ENCODE measurements around the gene TBL1X.

The TBL1X gene

DNA sequence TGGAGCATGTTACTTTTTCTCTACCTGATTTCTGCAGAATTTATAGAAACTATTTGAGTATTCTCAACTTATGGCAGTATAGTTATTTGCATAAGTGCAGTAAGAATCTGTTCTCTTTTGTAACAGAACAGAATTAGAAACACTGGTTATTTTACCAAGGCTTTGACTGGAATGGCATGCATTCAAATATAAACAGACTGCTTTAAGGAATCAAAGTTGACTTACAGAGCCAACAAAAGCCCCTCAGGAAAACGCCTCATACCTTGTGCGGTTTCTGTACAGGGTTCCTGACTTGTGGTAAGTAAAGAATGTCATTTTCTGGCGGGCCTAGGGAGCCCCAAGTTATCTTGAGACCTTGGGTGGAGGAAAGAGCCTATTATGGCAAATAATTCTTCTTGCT is 203.7 kb downstream of the TBL1X start:
- no peak for DNase-seq (ENCODE audit: low read depth)

DNA sequence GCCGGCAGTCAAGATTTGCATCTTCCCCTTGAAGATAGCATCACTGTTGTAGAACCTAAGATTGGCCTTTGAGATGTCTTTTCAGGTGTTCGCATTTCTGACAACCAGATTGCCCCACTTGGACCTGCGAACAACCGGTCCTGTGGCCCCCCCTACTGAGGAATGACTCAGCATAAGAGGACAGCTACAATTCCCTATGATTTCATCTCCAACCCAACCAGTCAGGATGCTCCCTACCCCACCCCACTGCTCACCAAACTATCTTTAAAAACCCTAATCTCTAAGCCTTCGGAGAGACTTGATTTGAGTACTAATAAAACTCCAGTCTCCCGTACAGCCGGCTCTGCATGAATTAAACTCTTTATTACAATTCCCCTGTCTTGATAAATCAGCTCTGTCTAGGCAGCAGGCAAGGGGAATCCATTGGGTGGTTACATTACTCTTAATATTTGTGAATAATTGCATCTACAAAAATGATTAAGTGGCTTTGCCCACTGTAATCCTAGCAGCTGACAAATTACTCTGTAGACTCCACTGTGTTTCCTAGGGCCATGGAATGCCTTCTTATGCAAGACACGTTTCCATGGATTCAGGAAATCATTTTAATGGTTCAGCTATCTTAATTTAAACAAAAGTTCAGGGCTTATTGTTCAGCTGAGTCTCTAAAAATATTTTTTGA is 205.4 kb downstream of the TBL1X start:
- DNase-seq (ENCODE audit: low read depth) = no peak

DNA sequence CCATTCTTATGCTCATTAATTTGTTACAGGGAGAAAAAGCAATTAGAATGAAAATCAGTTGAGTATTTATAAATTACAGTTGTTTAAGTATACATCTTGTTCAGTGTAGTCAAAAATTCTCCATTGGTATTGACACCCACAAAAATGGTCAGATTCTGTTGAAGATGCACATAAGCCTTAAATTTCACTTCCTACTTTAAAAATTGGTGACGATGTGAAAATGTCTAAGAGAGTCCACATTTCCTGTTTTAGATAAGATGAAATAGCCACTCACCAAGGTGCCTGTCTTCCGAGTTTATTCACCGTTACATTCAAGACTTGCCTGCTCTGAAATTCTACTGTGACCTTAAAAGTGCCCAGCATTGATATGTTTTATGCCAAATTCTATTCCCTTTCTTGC is 207.1 kb downstream of the TBL1X start:
- DNase-seq (ENCODE audit: low read depth) = no peak

DNA sequence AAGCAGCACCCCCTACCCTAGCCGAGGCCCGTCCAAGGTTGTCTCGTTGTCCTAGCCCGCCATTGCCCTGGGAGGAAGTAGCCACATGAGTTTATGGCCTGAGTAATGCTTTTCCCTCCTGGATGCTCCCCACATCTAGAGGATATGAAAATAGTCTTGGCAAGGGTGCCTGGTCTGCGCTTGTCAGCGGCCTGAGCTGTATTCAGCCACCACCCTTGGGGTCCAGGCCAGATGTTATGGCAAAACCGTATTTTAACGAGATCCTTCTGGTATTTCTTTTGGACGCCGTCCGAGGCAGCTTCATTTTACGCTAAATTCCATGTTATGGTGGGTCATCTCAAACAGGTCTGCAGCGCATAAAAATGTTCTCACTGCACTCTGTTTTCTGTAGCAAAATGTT is 211.4 kb downstream of the TBL1X start:
- no peak for DNase-seq (ENCODE audit: low read depth)

DNA sequence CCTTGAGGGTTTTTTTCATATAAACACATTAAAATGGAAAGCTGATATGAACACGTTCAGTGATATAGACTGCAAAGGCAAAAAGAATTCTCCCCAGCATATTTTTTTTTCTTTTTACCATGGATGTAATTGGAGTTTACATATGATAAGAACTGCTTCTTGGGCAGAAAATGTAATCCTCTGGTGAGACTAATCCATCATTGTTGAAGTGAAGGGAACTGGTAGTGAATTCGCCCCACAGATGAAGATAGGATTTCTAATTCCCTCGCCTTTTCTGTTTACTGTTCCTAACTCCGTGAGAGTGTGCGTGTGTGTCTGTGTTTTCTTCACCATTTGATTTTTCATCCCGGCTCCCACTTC is 211.9 kb downstream of the TBL1X start:
- no peak for DNase-seq (ENCODE audit: low read depth)

DNA sequence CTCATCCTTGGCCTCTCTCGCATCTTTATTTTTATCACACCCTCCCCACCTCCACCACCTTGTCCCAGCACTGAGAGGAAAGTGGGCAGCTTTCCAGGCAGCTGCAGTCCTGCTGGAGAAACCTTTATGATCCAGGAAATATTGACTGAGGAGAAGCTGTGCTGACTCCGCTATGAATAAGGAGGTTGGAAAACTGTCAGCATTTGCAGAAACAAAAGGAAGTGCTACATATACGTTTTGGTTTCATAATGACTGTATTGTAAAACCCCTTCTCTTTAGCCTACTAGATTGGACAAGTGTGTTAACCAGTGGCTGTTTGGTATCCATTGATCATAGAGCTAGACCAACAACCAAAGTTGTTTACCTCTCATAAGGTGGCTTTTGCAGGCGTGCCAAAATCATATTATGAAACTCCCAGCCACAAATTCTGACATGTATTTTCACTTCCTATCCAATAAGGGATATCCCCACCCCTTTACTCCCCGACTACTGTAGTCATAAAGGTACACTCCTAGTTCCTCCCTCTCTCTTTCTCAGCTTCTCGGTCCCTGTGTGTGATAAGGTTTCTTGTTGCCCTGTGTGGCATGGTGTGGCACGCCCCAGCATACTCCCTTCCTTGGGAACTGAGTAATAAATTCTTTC is 212.4 kb downstream of the TBL1X start:
- peak; percentile 3 for DNase-seq (ENCODE audit: low read depth)

DNA sequence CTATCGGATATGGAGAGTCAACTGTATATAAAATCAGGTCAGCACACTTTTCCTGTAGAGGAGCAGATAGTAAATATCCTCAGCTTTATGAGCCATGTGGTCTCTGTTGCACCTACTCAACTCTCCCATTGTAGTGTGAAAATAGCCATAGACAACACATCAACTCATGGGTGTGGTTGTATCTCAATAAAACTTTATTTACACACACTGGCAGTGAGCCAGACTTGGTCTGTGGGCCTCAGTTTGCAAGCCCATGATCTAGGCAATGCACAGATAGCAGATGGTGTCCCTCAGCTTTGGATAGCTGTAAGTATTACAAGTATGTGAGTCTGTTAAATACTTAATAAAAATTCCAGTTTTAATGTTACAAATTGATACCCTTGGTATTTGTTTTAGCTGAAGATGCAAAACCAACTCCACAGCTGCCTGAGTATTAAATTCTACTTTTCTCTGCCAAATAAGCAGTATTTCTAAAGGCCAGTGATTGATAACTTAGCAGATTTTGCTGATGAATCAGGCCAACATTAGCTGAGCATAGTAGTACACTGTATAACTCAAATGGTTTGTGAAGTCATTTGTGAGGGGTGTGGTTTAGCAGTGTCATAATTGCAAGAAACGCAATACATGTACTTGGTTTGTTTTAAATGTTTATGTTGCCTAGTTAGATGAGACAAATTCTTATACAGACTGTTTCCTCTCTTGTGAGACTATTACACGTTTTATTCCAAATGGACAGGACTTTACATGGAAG is 213.5 kb downstream of the TBL1X start:
- DNase-seq (ENCODE audit: low read depth) = no peak

DNA sequence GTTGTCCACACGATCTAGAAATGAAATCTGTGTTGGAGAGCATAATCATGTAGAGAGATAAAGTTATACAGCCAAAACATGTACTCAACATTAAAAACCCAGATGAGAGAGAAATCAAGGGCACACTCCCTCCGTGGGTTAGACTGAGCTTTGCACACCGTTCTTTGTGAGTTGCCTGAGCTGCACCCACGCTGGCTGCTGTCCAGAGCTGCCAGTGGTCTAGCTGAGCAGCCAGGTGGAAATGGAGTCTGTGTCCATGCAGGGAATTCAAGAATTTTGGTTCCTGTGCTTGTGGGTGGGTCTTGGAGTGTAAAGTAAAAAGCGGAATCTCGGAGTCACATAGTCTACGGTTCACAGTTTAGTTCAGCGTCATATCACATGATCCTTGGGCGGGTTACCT is 216.2 kb downstream of the TBL1X start:
- no peak for DNase-seq (ENCODE audit: low read depth)

DNA sequence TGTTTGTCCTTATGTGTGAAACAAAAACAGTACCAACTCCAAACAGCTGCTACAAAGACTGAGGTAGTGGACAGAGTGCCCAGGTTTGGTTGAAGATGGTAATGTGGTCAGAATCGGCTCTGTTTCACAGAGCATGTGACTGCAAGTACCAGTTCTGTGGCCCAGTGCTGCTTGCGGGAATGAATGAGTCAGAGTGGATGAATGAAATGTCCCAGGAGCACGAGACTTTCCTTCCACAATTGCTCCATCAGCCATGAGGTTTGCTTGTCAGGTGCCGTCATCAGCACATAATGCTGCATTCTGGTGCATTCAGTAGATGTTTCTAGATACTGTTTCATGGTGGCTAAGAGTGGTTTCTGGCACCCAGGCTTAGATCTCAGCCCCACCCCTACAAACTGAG is 216.6 kb downstream of the TBL1X start:
- DNase-seq (ENCODE audit: low read depth) = no peak

DNA sequence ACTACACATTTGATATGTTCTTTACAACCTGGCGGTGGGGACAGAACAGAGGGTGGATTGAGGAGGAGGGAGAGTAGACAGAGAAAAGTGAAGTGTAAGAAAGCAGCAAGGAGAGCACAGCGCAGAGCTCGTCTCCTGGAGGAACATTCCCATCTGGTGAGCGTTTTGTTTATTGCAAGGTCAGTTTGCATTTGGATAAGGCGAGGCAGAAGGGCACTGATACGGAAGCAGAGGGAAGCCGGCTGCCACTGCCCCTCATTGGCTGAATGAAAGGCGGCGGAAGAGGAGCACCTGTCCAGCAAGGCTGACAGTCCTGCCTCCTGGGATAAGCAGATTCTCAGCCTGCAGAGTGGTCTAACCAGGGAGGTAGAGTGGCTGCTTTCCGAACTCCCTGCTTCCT is 217.6 kb downstream of the TBL1X start:
- no peak for DNase-seq (ENCODE audit: low read depth)

DNA sequence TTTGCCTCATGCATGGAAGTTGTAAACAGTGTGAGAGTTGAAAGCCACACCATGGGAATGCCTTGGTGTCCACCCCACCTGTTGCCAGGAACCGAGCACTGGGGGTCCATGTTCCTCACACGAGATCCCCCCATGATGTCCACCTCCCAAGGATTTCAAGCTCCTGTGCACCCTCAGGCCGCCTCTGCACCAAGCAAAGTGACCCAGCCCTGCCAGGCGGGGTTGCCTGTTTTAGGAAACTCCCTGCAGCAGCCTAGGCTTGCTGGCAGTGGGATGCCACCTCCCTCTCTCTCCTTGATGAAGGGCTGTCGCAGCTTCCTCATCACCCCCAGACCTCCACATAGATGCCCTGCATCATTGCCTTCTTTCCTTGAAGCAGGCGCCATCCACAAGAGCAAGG is 218.0 kb downstream of the TBL1X start:
- no peak for DNase-seq (ENCODE audit: low read depth)

DNA sequence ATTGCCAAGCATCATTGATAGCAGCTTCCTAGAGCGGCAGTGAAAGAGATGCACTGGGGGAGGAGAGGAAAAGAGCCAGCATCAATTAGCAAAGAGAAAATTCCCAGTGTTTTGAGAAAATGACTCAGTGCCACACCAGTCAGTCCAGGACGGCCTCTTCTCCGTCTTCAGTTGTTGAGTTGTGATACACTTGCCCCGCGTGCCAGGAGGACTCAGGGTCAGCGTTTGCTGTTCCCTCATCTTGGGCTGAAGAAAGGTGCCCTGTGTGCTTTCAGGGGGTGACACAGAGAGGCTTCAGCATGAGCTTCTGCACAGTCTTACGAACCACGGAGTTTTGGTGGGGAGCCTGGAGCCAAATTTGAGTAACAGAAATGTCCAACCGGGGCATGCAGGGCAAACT is 218.5 kb downstream of the TBL1X start:
- DNase-seq (ENCODE audit: low read depth) = no peak

DNA sequence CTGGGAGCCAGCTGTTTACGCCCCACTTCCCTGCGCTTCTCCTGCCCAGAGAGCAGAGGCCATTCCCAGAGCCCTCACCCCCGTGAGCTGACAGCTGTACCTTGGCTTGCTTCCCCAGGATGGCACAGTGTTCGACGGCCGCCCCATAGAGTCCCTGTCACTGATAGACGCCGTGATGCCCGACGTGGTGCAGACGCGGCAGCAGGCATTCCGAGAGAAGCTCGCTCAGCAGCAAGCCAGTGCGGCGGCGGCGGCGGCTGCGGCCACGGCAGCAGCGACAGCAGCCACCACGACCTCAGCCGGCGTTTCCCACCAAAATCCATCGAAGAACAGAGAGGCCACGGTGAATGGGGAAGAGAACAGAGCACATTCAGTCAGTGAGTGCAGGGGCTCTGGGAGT is 223.0 kb downstream of the TBL1X start:
- DNase-seq (ENCODE audit: low read depth) = no peak

DNA sequence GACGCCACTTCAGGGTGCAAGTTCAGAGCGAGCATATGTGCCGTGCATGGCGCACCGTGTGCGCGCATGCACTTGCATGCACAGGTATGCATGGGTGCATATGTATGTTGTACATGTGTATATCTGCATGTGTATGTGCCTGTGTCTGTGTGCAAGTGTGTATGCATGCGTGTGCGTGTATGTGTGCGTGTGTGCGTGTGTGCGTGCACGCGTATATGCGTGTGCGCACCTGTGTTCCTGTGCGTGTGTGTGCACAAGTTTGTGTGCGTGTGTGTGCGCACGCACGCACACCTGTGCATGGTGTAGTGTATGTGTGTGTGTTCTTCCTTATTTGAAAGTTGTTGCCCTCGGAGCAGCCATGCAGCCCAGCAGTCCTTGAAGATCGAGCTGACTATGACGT is 224.0 kb downstream of the TBL1X start:
- DNase-seq (ENCODE audit: low read depth) = no peak

DNA sequence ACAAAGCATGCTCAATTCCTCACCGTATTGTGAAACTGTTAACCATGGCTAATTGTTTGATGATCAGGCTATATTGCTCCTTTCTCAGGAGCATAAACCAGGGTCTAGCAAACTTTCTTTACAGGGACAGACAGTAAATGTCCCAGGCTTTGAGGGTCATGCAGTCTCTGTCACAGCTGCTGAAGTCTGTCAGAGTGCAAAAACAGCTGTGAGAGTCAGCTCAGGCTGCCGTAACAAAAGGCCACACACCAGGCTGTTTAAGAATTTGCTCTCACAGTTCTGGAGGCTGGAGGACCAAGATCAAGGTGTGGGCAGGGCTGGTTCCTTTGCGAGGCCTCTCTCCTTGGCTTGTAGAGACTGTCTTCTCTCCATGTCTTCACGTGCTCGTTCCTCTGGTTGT is 225.2 kb downstream of the TBL1X start:
- no peak for DNase-seq (ENCODE audit: low read depth)

DNA sequence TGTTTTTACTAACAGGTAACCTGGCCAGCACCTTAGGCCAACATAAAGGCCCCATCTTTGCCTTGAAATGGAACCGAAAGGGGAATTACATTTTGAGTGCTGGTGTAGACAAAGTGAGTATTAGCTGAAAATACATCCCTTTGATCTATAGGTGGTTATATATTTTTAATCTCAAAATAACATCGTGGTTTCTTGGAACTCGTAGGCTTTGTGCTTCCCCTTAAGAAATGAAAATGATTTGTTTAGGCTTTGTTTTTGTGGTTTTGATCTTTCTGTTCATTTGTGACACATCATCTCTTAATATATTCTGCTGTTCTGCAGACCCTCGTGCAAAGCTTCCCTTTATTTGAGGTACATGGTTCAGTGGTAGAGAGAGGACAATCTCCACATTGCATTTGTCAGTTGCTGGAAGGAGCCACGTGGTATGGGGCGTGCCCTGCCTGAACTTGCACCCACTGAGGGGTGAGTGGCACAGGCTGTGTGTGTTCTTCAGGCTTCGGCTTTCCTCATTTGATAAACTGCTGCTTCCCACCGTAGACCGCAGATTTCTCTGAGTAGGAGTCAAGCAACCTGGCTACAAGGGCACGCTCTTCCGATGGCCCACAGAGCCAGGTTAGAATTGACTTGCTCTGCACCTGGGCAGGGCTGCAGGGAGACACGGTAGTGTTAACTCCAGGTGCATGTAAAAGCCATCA is 228.6 kb downstream of the TBL1X start:
- DNase-seq (ENCODE audit: low read depth) = no peak

DNA sequence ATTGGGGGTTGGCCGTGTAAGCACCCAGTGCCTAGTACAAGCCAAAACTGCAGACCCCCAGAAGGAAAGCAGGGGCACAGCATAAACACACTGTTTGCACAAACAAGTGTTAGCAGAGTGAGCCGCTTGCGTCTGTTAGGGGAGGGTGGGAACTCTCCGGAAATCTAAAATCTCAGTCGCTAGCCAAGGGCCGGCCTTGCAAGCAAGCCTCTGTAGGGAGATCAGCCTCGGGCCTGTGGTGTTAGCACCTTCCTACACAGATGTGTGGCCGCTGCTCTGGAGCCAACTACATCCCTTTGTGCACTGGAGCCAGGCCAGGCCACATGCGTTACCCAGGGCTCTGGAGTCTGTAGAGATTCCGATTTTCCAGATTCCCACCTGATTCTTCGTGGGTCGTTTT is 233.7 kb downstream of the TBL1X start:
- DNase-seq (ENCODE audit: low read depth) = no peak

DNA sequence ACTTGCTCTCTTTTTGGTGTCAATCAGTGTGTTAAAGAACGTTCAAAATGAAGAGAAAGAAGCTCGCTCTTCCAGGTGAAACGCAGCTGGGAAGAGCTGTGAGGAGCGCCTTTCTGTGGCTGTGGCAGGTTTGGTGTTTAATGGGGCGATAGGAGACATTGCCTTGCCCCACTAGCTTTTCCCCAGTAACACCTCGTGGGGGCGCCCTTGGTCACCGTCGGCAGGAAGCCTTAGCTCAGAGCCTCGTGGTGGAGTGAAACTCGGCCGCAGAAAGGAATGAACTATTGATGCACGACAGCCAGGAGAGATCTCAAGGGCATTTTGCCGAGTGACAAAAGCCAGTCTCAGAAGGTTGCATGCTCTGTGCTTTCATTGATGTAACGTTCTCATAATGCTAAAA is 235.7 kb downstream of the TBL1X start:
- DNase-seq (ENCODE audit: low read depth) = no peak

DNA sequence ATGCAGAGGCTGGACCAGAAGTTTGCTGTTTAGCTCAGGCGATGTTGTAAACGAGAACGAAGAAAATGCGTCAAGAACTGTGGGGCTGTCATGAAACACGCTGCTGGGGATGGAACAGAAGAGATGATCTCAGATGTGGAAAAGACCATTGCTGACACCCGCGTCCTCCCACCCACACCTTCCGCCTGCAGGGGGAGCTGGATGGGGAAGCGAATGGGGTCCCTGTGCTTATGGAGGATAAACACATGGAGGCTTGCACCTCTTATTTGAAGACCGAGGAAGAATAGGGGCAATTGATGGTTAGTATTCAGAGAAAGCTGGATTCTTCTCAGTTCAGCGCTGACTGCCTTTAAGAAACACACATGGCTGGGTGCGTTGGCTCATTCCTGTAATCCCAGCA is 236.9 kb downstream of the TBL1X start:
- no peak for DNase-seq (ENCODE audit: low read depth)

DNA sequence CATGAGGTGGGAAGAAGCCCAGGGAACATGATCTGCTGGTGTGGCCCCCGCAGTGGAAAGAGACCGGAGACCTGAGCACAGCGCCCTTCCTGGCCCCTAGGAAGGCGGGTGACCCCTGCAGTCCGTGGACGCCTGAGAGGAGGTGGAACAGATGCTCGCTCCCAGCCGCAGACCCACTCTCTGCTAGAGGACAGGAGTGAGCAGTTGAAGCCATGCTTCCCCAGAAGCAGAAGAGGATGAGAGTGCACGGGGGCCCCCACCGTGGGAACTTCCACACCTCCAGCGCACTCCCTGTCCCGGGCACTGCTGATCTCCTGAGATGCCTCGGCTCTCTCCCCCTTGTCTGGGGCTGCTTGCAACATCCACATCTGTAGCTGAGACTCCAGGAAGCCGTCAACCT is 238.5 kb downstream of the TBL1X start:
- DNase-seq (ENCODE audit: low read depth) = no peak

DNA sequence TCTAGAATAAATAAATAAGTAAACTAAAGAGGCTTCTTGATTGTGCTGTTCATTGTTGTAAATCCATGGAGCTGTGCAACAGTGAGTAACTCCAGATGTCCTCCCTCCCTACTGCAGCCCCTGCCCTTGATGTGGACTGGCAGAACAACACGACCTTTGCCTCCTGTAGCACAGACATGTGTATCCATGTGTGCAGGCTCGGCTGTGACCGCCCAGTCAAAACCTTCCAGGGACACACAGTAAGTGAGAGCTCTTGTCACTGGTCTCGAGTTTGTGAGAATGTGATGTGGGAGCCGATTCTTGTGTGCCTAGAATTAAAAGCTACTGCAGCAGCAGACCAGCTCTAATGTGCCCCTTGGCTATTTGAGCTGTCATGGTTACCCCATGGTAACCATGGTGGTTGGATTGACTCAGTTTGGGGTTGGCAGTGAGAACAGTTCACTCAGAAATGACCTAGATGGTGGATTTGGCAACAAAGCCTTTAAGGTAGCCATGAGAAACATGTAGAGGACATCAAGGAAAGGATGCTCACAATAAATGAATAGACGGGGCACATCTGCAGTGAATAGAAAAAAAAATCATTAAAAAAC is 240.1 kb downstream of the TBL1X start:
- no peak for DNase-seq (ENCODE audit: low read depth)

DNA sequence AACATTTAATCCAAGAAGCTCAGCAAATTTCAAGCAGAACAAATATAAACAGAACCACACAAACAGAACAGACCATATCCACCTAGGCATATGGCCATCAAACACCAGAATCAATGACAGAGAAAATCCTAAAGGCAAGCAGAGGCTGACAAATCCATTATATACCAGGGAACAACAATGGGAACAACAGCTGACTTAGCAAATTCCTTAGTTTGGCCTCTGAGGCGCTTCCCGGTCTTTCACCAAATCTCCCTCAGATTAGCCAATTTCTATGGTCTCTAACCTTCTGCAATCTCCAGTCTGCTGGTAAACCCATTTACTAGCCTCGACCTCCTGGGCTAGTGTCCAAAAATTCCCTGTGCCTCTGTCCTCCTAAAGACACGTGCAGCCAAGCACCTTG is 241.6 kb downstream of the TBL1X start:
- no peak for DNase-seq (ENCODE audit: low read depth)

All from activated T-helper 9 cell treated with anti-CD3 and anti-CD28 coated beads, Interleukin-2, amount 50 U/mL, for 16 hours (primary cell).